NCI-H2081 treated with DMSO at 0.1 percent for 48 hours (cell line): Measurements from ENCODE around the gene GSTA1.
"Not testable (repeated sequence)": the region's sequence is repeated elsewhere in the genome, so short reads cannot be mapped to it uniquely, and the experiment has no call there.

Source experiments
- DNase-seq: peaks from one replicate; lab custom pipeline; 2025; lab: John Stamatoyannopoulos, UW

Gene GSTA1

DNA sequence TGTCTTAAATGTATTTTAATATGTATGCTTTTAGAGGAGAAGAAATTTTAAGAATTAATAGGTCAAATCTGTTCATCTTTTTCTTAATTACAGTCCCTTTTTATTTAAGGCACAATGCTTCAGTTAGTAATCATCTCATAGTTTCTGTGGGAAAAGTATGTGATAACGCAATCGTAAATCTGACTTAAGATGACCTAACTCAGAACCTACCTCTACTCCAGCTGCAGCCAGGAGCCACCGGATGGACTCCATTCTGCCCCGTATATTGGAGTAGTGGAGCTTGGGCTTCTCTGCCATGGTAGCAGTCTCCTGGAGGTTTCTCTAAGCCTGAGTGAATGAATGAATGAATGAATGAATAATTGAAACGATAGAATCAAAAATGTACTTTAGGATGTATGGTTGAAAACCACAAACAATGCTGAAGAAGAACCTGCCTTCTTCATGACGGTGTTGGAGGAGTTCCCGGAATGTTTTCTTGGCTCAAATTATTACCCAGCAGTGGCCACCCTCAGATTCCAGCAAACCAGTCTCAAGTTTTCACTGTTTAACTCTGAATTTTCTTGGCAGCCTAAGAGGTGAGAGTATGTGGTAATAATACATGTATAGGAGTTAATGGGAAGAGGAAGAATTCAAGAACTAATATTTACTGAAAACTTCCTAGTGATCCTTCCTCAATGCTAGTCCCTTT is 45.8 kb downstream of the GSTA1 start:
- DNase-seq: not testable (repeated sequence)

DNA sequence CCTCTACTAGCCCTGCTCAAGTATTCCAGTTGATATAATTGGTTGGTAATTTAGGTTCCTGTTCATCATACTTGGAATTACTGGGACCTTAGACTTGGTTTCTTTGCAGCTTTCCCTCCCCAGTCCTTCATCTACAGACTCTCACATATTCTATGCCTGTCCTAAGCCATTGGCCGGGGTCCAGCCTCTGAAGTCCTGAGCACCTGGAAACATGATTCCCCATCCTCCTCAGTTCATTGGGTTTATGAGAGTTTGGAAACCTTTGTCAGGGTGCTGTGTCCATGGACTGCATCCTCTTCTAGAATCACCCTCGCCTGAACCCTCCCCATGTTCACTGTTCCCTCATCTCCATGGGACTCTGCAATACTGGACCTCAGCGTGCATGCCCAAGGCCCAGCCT is 49.2 kb downstream of the GSTA1 start:
- DNase-seq: no peak

DNA sequence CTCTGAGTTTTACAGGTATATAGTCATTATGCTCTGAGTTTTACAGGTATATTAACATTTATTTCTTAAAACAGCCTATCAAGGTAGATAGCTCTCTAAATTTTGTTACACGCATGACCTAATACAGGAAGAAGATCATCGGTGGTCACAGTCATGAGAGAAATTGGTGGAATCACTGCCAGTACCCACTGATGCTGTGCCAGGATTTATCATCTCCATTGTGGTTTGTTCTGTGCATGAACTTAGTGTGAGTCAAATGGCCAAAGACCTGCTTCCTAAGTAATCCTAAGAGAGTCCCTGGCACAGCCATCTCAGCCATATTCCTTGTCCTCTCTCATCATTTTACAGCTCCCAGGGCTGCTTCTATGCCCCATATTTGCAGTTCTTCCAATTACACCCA is 50.5 kb downstream of the GSTA1 start:
- DNase-seq: not testable (repeated sequence)

DNA sequence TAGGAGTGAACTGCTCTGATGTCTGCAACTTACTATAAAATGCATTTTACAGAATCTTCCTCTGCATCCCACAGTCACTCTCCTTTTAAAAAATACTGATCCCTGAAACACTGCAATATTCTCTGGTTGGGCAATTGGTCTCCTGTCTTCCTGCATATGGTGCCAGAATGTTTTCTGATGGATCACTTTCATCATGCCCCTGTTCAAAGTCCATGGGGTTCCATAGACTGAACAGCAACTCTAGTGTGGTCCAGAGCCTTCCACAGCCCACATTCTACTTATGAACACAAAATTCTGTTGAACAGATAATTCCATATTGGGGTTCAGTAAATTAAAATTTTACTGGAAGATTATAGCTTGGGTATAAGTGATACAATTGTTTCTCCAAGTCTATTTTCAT is 51.3 kb downstream of the GSTA1 start:
- DNase-seq: no peak

DNA sequence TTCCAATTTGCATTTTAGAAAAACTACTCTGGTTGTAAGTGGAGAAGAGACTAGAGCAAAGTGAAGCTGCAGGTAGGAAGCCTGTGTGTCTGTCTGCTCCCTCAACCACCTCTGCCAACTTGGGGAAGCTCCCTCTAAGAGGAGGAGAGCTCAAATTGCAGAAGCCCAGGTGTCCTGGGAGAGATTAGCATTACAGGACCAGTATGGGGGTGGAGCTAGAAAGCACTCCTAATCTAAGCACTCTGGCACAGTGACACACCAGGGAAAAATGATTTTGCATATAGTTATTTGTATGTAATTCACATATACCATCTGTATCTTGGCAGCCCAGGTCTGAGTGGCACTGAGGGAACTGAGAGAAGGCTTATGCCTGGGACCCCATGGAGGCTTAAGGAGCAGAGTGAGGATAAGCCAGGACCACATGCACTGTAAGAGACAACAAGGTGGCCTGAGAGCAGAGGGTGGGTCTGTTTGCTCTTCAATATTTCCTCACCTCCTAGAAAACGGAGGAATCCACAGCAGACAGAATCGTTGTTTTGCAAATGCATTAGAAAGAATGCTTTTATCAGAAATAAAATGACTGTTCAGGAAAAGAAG is 54.0 kb downstream of the GSTA1 start:
- DNase-seq: no peak

DNA sequence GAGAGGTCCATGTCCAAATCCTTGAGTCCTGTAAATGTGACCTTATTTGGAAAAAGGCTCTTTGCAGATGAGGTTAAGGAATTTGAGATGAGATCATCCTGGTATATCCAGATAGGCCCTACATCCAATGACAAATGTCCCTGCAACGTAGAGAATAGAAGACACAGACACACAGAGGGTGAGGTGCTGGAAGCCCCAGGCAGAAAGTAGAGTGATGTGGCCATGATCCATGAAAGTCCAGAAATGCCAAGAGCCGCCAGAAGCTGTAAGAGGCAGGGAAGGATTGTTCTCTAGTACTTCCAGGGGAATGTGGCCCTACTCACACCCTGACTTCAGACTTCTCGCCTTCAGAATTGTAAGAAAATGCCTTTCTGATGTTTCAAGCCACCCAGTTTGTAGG is 56.3 kb downstream of the GSTA1 start:
- not testable (repeated sequence) for DNase-seq

DNA sequence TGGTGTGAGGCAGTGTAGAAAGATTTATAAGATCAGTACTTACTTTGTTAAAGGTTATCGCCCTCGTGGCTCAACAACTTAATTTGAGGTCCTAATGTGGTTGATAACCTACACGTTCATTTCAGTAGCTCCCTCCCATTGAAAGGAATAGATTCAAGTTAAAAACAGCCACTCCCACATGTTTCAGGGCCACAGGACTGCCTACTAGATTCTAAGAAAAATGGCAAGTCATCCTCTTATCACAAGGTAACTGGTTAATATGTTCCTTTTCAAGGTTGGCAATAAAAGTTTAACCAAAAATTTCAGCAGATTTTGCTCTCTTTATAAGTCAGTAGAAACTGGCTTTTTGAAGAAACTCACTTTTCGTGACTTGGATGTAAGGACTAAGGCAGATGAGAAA is 57.4 kb downstream of the GSTA1 start:
- DNase-seq: no peak

DNA sequence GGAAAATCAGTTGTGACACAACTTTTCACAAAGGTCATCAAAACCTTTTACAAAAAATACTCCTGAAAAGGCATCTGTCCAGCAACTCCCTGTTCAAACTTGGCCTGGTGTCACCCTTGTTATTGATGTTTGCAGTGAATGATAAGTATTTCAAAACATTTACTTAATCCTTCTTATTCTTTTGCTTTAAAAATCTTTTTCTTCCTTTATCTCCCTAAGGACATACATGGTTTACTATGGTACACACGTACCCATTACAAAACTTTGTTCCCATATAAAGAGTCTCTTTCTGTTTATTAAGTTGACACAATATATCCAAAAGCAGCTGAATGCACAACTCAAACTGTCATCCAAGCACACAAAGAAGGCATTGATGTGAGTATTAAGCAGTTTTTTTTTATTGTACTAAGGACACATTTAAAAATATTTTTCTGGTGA is 57.8 kb downstream of the GSTA1 start:
- no peak for DNase-seq

DNA sequence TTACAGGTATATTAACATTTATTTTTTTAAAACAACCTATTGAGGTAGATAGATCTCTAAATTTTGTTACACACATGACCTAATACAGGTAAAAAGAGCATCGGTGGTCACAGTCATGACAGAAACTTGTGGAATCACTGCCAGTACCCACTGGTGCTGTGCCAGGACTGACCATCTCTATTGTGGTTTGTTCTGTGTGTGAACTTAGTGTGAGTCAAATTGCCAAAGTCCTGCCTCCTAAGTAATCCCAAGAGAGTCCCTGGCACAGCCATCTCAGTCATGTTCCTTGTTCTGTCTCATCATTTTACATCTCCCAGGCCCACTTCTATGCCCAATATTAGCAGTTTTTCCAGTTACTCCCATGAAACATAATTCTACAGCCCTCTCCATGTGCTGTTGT is 61.7 kb downstream of the GSTA1 start:
- no peak for DNase-seq
